Right atrium auricular region (tissue), 2 donors: Measurements from ENCODE around the gene DENND4A. TPM values are rescaled to one million over a fixed set of nuclear protein-coding genes. Genes with fewer than 3 reads are reported as not detected.

ENCODE experiments used
- DNase-seq: peaks from one replicate; pipeline ENCODE4 v3.0.0-alpha.2; 2019; ENCODE audit warnings: low spot score
- H3K27ac ChIP-seq, 2 donors: fragments of 200-600 bp; sonication (generic); 1 replicate in 1 of 2; 2 replicates in 1 of 2; pipeline ENCODE4 v1.5.1; 2016 to 2019
- H3K27me3 ChIP-seq, 2 donors: fragments of 200-600 bp; sonication (generic); one replicate each; pipeline versions ENCODE4 v1.5.1 to v1.6.0; 2017 to 2019
- H3K36me3 ChIP-seq: fragments of 200-600 bp; sonication (generic); one replicate; pipeline ENCODE4 v1.5.1; 2016
- H3K4me1 ChIP-seq, 2 donors: fragments of 200-600 bp; sonication (generic); one replicate each; pipeline versions ENCODE4 v1.5.1 to v1.6.0; 2017 to 2019
- H3K4me3 ChIP-seq, 2 donors: fragments of 200-600 bp; sonication (generic); 1 replicate in 1 of 2; 2 replicates in 1 of 2; pipeline ENCODE4 v1.5.1; 2017 to 2019; ENCODE audit warnings: mild to moderate bottlenecking in 1 of 2, moderate library complexity in 1 of 2
- H3K9me3 ChIP-seq, 2 donors: fragments of 200-600 bp; sonication (generic); one replicate each; pipeline ENCODE4 v1.5.1; 2019
- total RNA-seq, 2 donors: library from RNA; depleted of rRNA; stranded (reverse); fragments of >200 nt; gene quantifications; one replicate each; pipeline ENCODE4 v1.1.0, GENCODE V29; 2016
- TF ChIP-seq, protein P1 (sequence below), 2 donors: fragments of 200-600 bp; sonication (generic); IDR thresholded peaks; one replicate each; pipeline ENCODE4 v1.5.1; 2019; ENCODE audit warnings: antibody characterized with exemption in 2 of 2

DENND4A gene
- total RNA-seq, 2 donors from 2014 or later, result 15.2 to 19.4 TPM

DNA sequence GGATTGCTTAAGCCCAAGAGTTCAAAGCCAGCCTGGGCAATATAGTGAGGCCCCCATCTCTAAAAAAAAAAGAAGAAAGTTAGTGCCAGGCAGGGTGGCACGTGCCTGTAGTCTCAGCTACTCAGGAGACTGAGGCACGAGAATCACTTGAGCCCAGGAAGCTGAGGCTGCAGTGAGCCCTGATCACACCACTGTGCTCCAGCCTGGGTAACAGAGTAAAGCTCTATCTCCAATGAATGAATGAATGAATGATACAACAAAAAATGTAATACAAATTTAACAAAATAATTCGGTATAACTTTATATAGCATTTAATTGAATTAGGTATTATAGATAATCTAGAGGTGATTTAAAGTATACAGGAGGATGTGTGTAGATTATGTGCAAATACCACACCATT lies 29.7 kb downstream of the DENND4A start:
- no peaks in the 10 kb centered on the region for H3K36me3 ChIP-seq
- no peak for DNase-seq
- no peak overlapping the region for H3K27ac ChIP-seq
- H3K4me1 ChIP-seq, result peaks cover 0 to 7% of the 10 kb centered on the region in 2 donors
- no peaks in the 10 kb centered on the region for H3K9me3 ChIP-seq
- H3K4me3 ChIP-seq, result no peak overlapping the region
- TF ChIP-seq, protein P1, sequence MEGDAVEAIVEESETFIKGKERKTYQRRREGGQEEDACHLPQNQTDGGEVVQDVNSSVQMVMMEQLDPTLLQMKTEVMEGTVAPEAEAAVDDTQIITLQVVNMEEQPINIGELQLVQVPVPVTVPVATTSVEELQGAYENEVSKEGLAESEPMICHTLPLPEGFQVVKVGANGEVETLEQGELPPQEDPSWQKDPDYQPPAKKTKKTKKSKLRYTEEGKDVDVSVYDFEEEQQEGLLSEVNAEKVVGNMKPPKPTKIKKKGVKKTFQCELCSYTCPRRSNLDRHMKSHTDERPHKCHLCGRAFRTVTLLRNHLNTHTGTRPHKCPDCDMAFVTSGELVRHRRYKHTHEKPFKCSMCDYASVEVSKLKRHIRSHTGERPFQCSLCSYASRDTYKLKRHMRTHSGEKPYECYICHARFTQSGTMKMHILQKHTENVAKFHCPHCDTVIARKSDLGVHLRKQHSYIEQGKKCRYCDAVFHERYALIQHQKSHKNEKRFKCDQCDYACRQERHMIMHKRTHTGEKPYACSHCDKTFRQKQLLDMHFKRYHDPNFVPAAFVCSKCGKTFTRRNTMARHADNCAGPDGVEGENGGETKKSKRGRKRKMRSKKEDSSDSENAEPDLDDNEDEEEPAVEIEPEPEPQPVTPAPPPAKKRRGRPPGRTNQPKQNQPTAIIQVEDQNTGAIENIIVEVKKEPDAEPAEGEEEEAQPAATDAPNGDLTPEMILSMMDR (IDR thresholded peaks at IDR 0.05), result no peak
- no peaks in the 10 kb centered on the region for H3K27me3 ChIP-seq

DNA sequence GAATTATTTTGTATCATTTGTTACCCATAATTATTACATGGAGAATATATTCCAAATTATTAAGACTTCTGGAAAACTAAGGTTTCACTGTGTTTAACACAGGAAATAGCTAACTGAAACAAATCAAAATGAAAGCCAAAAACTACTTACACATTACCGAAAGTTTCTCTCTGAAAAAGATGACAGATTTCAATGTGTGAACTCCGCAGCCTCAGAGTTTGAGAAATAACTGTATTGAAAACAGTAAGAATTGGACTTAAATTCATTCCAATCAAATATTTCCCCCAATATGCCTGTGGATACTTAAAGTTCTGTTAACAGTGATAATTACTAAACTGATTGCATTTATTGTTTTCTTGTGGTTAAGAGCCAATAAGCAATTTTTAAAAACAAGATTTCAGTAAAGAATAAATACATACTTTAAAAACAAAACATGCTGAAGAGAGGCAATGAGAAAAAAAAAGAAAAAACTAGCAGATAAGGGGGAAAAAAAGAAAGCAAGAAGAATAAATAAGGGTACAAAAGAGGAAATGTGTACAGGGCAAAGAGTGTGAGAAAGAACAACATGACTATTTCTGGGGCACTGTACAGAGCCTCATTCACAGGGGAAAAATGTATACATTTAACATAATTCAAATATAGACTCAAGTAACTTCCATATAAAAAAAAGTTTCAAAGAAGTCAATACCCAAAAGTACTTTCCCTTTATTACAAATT lies 30.7 kb downstream of the DENND4A start:
- H3K27ac ChIP-seq, result no peak overlapping the region
- no peaks in the 10 kb centered on the region for H3K36me3 ChIP-seq
- TF ChIP-seq, protein P1 (IDR thresholded peaks at IDR 0.05), result no peak
- DNase-seq, result no peak
- no peaks in the 10 kb centered on the region for H3K9me3 ChIP-seq
- no peaks in the 10 kb centered on the region for H3K4me1 ChIP-seq
- no peaks in the 10 kb centered on the region for H3K27me3 ChIP-seq
- no peak overlapping the region for H3K4me3 ChIP-seq

DNA sequence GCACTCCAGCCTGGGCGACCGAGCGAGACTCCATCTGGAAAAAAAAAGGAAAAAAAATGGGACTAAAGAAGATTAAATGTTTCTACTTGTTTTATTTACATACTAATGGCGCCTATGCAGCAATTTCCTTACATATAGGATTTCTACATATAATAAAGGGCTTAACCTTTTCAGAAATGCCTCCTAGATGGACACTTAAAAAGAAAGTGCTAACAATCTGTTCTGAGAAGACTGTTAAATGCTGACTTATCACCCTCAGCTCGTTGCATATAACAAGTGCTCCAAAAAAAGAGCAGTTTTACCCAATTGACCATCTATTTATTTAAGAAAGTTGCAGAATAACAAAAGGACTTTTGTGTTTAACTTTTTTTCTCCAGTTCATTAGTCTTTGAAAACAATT lies 32.7 kb downstream of the DENND4A start:
- DNase-seq, result no peak
- H3K27me3 ChIP-seq, result no peaks in the 10 kb centered on the region
- H3K36me3 ChIP-seq, result no peaks in the 10 kb centered on the region
- H3K4me3 ChIP-seq, result no peak overlapping the region
- H3K27ac ChIP-seq, result no peak overlapping the region
- no peaks in the 10 kb centered on the region for H3K4me1 ChIP-seq
- TF ChIP-seq, protein P1 (IDR thresholded peaks at IDR 0.05), result no peak
- H3K9me3 ChIP-seq, result no peaks in the 10 kb centered on the region

DNA sequence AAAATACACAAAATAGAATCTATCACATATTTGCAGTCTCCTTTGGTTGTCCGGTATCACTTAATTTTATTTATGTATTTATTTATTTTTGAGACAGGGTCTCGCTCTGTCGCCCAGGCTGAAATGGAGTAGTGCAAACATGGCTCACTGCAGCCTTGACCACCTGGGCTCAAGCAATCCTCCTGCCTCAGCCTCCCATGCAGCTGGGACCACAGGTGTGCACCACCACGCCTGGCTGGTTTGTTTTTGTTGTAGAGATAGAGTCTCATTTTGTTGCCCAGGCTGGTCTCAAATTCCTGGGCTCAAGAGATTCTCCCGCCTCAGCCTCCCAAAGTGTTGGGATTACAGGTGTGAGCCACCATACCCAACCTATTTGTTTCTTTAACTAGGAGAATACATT lies 33.9 kb downstream of the DENND4A start:
- no peak overlapping the region for H3K4me3 ChIP-seq
- H3K4me1 ChIP-seq, result no peaks in the 10 kb centered on the region
- H3K9me3 ChIP-seq, result no peaks in the 10 kb centered on the region
- H3K36me3 ChIP-seq, result no peaks in the 10 kb centered on the region
- TF ChIP-seq, protein P1 (IDR thresholded peaks at IDR 0.05), result no peak
- no peak for DNase-seq
- no peaks in the 10 kb centered on the region for H3K27me3 ChIP-seq
- no peak overlapping the region for H3K27ac ChIP-seq

DNA sequence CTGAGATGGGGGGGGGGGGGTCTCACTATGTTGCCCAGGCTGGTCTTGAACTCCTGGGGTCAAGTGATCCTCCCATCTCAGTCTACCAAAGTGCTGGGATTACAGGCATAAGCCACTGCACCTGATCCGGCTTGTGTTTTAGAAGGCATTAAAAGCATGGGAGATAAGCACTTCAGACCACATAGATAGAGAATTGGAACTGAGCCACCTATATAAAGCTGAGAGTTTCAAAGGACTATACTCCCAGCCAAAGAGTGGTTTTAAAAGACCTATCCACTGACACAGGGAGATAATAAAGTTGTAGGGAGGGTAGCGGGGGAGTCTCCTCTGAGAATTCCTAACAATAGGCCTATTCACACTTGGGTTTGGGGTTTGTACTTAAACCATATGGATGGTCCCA lies 34.8 kb downstream of the DENND4A start:
- no peak overlapping the region for H3K27ac ChIP-seq
- no peaks in the 10 kb centered on the region for H3K27me3 ChIP-seq
- no peaks in the 10 kb centered on the region for H3K36me3 ChIP-seq
- TF ChIP-seq, protein P1 (IDR thresholded peaks at IDR 0.05), result no peak
- DNase-seq, result no peak
- no peak overlapping the region for H3K4me3 ChIP-seq
- no peaks in the 10 kb centered on the region for H3K4me1 ChIP-seq
- no peaks in the 10 kb centered on the region for H3K9me3 ChIP-seq
